HG03457 (cell line): ENCODE measurements around the gene NAA10.

Experiments
- ATAC-seq: cut with Tn5 transposase; IDR thresholded peaks from one replicate; pipeline ENCODE4 v1.9.1; 2021; ENCODE audit warnings: moderate number of reproducible peaks; ENCODE audit not compliant: unreplicated experiment

NAA10 gene

GRCh38 chrX:153967536-153968224 lies 32.8 kb upstream of the NAA10 start:
- ATAC-seq, result no peak

GRCh38 chrX:153966841-153967535 lies 32.2 kb upstream of the NAA10 start:
- ATAC-seq, result no peak

GRCh38 chrX:153966283-153966688 lies 31.4 kb upstream of the NAA10 start:
- ATAC-seq, result no peak

GRCh38 chrX:153965406-153965805 lies 30.6 kb upstream of the NAA10 start:
- ATAC-seq, result no peak

- ATAC-seq, result no peak
Observed at GRCh38 chrX:153964105-153964504, 29.3 kb upstream of the NAA10 start.

GRCh38 chrX:153963546-153963945 lies 28.7 kb upstream of the NAA10 start:
- ATAC-seq, result no peak

GRCh38 chrX:153961292-153961691 lies 26.5 kb upstream of the NAA10 start:
- ATAC-seq, result no peak

GRCh38 chrX:153960786-153961185 lies 25.9 kb upstream of the NAA10 start:
- ATAC-seq, result no peak

GRCh38 chrX:153960077-153960476 lies 25.2 kb upstream of the NAA10 start:
- no peak for ATAC-seq

GRCh38 chrX:153959649-153960048 lies 24.8 kb upstream of the NAA10 start:
- no peak for ATAC-seq

- ATAC-seq, result no peak
Observed at GRCh38 chrX:153958605-153959004, 23.8 kb upstream of the NAA10 start.

- ATAC-seq, result no peak
Observed at GRCh38 chrX:153957224-153957623, 22.4 kb upstream of the NAA10 start.

GRCh38 chrX:153956044-153956907 lies 21.4 kb upstream of the NAA10 start:
- no peak for ATAC-seq

- ATAC-seq, result no peak
Observed at GRCh38 chrX:153955228-153955732, 20.4 kb upstream of the NAA10 start.

- ATAC-seq, result no peak
Observed at GRCh38 chrX:153954558-153955227, 19.9 kb upstream of the NAA10 start.

GRCh38 chrX:153953892-153954557 lies 19.2 kb upstream of the NAA10 start:
- ATAC-seq, result no peak

- no peak for ATAC-seq
Observed at GRCh38 chrX:153953342-153953830, 18.5 kb upstream of the NAA10 start.

GRCh38 chrX:153952373-153953026 lies 17.7 kb upstream of the NAA10 start:
- ATAC-seq, result no peak

- ATAC-seq, result no peak
Observed at GRCh38 chrX:153951683-153952372, 17.0 kb upstream of the NAA10 start.
